Measurements from ENCODE around the gene CDH13.

The CDH13 gene

GRCh38 chr16:83136419-83136818 is 509.6 kb downstream of the CDH13 start:
- no peak for FAIRE-seq

GRCh38 chr16:83136924-83137323 is 510.2 kb downstream of the CDH13 start:
- FAIRE-seq, result no peak

DNA sequence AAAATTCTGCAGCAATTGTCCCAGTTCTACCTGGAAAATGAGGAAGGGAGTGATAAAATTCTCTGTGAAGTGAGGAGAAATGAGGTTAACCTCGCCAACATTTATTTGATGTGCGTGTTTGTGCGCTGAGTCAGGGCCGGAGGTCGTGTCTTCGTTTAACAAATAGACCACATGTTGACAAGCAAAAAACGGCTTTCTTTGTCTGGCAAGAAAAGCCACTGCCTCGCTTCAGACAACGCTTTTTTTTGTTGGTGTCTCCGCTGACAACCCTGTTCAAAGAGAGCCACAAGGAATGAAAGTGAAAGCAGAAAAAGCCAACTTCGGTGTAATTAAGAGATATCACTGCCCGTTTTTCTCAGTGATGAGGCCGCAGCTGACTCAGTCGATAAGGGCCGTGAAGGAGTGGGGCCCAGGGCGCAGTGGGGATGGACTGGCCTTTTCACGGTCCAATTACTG is 510.6 kb downstream of the CDH13 start:
- no peak for FAIRE-seq

DNA sequence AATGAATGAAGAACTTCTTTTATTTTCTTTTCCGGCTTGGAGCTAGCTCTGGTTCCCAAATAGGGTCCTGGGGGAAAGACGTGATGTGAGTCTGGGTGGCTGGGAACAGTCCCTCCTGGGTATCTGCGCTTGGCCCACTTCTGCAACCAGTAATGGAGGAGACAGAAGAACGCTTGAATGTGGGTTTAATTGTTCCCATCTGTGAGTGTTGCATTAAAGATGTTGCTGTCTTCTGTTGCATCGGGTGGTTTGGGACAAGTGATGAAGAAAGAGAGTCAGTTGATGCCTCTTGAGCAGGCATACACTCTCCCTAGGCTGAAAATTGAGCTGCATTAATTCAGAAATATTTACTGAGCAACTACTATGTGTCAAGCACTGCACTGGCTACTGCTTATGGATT is 511.1 kb downstream of the CDH13 start:
- no peak for FAIRE-seq

- FAIRE-seq, result no peak
Measured at GRCh38 chr16:83138512-83138911, 511.7 kb downstream of the CDH13 start.

- no peak for FAIRE-seq
Measured at GRCh38 chr16:83138976-83139690, 512.4 kb downstream of the CDH13 start.

GRCh38 chr16:83143788-83144187 is 517.0 kb downstream of the CDH13 start:
- FAIRE-seq, result no peak

- FAIRE-seq, result no peak
Measured at GRCh38 chr16:83145297-83145696, 518.5 kb downstream of the CDH13 start.

- no peak for FAIRE-seq
Measured at GRCh38 chr16:83147244-83147643, 520.5 kb downstream of the CDH13 start.

DNA sequence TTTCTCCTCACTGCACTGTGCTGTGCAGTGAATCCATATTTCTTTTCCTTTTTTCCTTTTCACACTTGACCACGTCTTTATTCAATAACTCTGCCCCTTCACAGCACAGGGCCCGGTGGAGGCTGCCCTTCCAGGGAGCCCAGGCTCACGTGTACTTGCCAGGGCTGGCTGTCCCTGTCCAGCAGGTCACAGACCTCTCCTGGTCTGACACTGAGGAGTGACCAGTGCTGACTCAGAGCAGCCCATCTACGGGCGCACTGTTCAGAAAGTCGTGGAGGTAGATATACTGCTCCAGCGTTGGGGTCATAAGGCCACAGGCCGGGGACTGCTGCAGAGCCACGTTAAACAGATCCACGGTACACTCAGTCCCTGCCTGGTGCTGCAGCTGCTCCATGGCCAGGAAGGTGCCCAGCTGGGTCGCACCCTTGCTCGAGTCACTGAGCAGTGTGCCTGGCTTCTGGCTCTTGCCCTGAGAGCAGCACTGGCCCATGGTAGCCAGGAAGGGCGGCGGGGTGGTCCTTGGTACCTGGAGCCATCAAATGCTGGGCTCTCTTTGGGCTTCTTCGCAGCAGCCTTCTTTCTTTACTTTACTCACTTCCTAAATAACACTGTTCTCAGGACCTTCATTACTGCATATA is 531.7 kb downstream of the CDH13 start:
- no peak for FAIRE-seq

DNA sequence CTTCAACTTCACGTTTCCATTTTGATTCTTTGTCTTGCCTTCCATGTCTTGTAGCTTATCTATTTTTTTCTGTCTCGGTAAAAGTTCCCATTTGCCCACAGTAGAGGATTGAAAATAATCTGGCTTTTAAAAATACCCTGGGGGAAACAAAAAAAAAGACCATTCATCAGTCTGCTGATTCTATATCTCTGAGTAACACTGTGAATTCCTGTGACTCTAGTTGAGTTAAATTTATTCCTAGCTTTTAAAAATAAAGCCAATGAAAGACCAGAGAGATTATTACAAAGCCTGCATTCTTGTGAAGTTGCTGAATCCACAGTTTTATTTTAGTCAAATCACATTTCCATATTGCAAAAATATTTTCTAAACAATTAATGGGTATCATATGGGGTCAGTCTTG is 532.3 kb downstream of the CDH13 start:
- FAIRE-seq, result no peak

- FAIRE-seq, result no peak
Measured at GRCh38 chr16:83160287-83161020, 533.7 kb downstream of the CDH13 start.

DNA sequence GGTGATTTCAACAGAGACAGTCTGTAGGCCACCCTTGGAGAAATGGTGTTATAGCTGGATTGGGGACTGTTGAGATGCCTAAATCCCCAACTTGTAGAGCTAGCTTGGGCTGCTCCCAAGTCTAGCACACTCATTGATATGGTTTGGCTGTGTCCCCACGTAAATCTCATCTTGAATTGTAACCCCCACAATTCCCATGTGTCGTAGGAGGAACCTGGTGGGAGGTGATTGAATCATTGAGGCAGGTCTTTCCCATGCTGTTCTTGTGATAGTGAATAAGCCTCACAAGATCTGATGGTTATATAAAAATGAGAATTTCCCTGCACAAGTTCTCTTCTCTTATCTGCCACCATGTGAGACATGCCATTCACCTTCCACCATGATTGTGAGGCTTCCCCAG is 536.0 kb downstream of the CDH13 start:
- no peak for FAIRE-seq

DNA sequence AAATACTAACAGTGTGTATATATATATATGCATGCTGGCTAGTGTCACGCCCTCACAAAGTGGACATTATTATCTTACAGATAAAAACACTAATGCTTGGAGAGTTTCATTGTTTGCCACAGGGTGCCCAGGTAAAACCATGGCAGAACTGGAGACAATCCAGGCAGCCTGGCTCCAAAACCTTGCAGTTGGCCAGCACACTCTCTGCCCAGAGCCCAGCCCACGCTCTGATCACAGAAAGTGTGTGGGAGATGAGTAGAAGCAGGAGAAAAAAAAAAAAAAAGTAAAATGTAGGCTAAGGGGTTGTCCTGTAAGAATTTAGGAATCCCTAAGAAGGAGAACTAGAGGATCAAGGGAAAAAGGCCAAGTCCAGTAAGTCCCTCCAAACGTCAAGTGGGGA is 538.0 kb downstream of the CDH13 start:
- no peak for FAIRE-seq

DNA sequence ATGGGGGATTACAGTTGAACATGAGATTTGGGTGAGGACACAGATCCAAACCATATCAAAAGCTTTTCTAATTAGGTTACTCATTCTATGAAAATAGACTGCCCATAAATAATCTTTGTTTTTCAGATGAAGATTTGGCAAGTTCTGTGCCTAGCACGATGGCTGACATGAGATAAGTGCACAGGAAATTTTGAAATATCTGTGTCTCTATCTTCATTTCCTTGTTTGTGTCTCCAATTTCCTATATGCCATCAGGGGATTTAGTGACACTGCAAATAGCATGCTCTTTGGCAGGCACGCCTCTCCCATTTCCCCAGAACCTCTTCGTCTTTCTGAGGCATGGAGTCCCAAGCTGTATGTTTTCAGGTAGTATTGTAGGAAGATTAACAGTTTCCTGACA is 544.6 kb downstream of the CDH13 start:
- FAIRE-seq, result no peak

DNA sequence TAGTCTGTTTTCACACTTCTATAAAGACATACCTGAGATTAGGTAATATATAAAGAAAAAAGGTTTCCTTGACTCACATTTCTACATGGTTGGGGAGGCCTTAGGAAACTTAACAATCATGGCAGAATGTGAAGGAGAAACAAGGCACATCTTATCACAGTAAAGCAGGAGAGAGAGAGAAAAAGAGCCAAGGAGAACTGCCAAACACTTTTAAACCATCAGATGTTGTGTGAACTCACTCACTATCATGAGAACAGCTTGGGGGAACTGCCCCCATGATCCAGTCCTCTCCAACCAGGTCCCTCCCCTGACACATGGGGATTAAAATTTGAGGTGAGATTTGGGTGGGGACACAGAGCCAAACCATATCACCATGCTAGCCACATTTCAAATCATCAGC is 547.9 kb downstream of the CDH13 start:
- no peak for FAIRE-seq

- FAIRE-seq, result no peak
Measured at GRCh38 chr16:83176802-83177201, 550.0 kb downstream of the CDH13 start.

DNA sequence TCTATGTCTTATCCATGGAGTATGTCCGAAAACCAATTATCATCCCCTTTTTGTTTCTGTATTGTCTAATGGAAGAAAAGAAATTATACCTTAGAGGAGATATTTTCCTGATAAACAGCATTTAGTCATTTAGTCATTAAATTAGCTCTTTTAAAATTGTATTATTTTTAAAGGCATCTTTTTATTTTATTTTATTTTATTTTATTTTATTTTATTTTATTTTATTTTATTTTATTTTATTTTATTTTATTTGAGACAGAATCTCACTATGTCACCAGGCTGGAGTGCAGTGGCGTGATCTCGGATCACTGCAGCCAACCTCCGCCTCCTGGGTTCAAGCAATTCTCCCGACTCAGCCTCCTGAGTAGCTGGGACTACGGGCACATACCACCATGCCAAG is 559.1 kb downstream of the CDH13 start:
- no peak for FAIRE-seq

- FAIRE-seq, result no peak
Measured at GRCh38 chr16:83187405-83187804, 560.6 kb downstream of the CDH13 start.

GRCh38 chr16:83196796-83197195 is 570.0 kb downstream of the CDH13 start:
- FAIRE-seq, result no peak

- no peak for FAIRE-seq
Measured at GRCh38 chr16:83197450-83197849, 570.7 kb downstream of the CDH13 start.

GRCh38 chr16:83198977-83199376 is 572.2 kb downstream of the CDH13 start:
- no peak for FAIRE-seq

DNA sequence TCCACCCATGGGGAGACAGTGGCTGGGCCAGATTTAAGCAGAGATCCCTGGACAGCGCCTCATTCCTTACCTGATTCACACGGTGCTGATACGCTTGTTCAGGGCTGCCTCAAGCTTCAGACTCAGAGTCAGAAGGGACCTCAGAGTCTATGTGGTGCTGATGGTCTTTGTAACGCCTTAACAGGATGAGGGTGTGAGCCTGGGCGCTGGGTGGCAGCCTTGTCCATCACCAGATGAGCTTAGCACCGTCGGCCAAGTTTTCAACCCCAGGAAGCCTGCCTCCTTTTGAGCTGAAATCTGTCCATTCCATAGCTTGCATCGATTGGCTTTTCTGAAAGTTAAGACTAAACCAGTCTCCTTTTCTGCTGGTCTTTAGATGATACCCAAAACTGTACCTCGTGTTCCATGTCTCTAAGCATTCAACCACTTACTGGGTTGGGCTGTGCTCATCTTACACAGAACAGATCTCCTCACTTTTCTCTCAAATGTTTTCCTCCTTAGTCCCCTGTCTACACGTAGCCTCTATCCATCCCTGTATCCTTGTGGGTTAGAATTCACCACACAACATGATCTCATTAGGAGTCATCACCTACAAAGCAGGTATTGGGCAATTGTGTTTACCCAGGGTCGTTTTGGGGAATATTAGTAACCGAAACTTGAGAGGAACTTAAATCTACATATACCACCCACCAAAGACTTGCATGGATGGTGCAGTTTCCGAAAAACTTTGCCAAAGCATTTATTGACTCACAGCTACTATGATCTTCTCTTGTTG is 573.4 kb downstream of the CDH13 start:
- FAIRE-seq, result no peak
